ENCODE results near the gene PSMC3.

GRCh38 chr11:47375020-47375419, 51.2 kb downstream of the PSMC3 start:
- TF ChIP-seq, protein P1, sequence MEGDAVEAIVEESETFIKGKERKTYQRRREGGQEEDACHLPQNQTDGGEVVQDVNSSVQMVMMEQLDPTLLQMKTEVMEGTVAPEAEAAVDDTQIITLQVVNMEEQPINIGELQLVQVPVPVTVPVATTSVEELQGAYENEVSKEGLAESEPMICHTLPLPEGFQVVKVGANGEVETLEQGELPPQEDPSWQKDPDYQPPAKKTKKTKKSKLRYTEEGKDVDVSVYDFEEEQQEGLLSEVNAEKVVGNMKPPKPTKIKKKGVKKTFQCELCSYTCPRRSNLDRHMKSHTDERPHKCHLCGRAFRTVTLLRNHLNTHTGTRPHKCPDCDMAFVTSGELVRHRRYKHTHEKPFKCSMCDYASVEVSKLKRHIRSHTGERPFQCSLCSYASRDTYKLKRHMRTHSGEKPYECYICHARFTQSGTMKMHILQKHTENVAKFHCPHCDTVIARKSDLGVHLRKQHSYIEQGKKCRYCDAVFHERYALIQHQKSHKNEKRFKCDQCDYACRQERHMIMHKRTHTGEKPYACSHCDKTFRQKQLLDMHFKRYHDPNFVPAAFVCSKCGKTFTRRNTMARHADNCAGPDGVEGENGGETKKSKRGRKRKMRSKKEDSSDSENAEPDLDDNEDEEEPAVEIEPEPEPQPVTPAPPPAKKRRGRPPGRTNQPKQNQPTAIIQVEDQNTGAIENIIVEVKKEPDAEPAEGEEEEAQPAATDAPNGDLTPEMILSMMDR (IDR thresholded peaks at IDR 0.05) = no peak
- TF ChIP-seq POLR2A (IDR thresholded peaks at IDR 0.05) = no peak

All from heart left ventricle (tissue), 13 donors.